Suppressor macrophage treated with lipopolysaccharide for 4 hours (primary cell): ENCODE data around the gene ADTRP.
A peak's percentile ranks its signal among the peaks of the same experiment; 100 is the strongest.

Source experiments
- DNase-seq: peaks from one replicate; pipeline ENCODE4 v3.0.0-alpha.2; 2020

ADTRP gene

GRCh38 chr6:11772109-11772825, 6.3 kb downstream of the ADTRP start:
- peak; percentile 83 for DNase-seq

- DNase-seq, result peak; percentile 59
Measured at GRCh38 chr6:11771473-11772048, 7.0 kb downstream of the ADTRP start.

- DNase-seq, result peak; percentile 99
Measured at GRCh38 chr6:11770546-11771466, 7.8 kb downstream of the ADTRP start.

GRCh38 chr6:11769811-11770545, 8.6 kb downstream of the ADTRP start:
- DNase-seq, result no peak

- no peak for DNase-seq
Measured at GRCh38 chr6:11769244-11769643, 9.4 kb downstream of the ADTRP start.

GRCh38 chr6:11767978-11768756, 10.4 kb downstream of the ADTRP start:
- no peak for DNase-seq

- DNase-seq, result no peak
Measured at GRCh38 chr6:11767458-11767857, 11.1 kb downstream of the ADTRP start.

GRCh38 chr6:11766589-11767450, 11.8 kb downstream of the ADTRP start:
- DNase-seq, result no peak

- DNase-seq, result no peak
Measured at GRCh38 chr6:11766043-11766442, 12.6 kb downstream of the ADTRP start.

GRCh38 chr6:11764250-11764604, 14.4 kb downstream of the ADTRP start:
- no peak for DNase-seq

GRCh38 chr6:11763460-11764249, 14.9 kb downstream of the ADTRP start:
- DNase-seq, result no peak

GRCh38 chr6:11762794-11763459, 15.7 kb downstream of the ADTRP start:
- no peak for DNase-seq

- DNase-seq, result no peak
Measured at GRCh38 chr6:11761744-11762620, 16.6 kb downstream of the ADTRP start.

- no peak for DNase-seq
Measured at GRCh38 chr6:11760015-11760473, 18.6 kb downstream of the ADTRP start.

GRCh38 chr6:11758878-11759277, 19.7 kb downstream of the ADTRP start:
- no peak for DNase-seq

GRCh38 chr6:11756726-11757125, 21.9 kb downstream of the ADTRP start:
- DNase-seq, result no peak

- no peak for DNase-seq
Measured at GRCh38 chr6:11756292-11756691, 22.3 kb downstream of the ADTRP start.

GRCh38 chr6:11755725-11756124, 22.9 kb downstream of the ADTRP start:
- no peak for DNase-seq
